Cerebellar cortex (tissue), 1 donor: ENCODE data around the gene OR10D3.
"Not testable (repeated sequence)": the region's sequence is repeated elsewhere in the genome, so short reads cannot be mapped to it uniquely, and the experiment has no call there.

ENCODE experiments used
- DNase-seq: peaks from one replicate; pipeline ENCODE4 v3.0.0-alpha.2; 2015; ENCODE audit warnings: low spot score

Gene OR10D3, protein sequence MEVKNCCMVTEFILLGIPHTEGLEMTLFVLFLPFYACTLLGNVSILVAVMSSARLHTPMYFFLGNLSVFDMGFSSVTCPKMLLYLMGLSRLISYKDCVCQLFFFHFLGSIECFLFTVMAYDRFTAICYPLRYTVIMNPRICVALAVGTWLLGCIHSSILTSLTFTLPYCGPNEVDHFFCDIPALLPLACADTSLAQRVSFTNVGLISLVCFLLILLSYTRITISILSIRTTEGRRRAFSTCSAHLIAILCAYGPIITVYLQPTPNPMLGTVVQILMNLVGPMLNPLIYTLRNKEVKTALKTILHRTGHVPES

GRCh38 chr11:124183068-124183467 lies at the start of gene OR10D3:
TSS of gene OR10D3 (plus strand) at chr11:124183345. CDS start at chr11:124185270, 1,925 bp downstream.
- DNase-seq: no peak

- no peak for DNase-seq
These were observed 40.1 kb upstream of the OR10D3 start for GRCh38 chr11:124143034-124143433.

GRCh38 chr11:124147951-124148350 lies 35.2 kb upstream of the OR10D3 start:
- no peak for DNase-seq

- no peak for DNase-seq
These were observed 32.5 kb upstream of the OR10D3 start for GRCh38 chr11:124150684-124151083.

- no peak for DNase-seq
These were observed 30.3 kb upstream of the OR10D3 start for GRCh38 chr11:124152770-124153407.

GRCh38 chr11:124153821-124154220 lies 29.3 kb upstream of the OR10D3 start:
- DNase-seq: no peak

GRCh38 chr11:124159481-124159880 lies 23.7 kb upstream of the OR10D3 start:
- DNase-seq: no peak

GRCh38 chr11:124160986-124161385 lies 22.2 kb upstream of the OR10D3 start:
- DNase-seq: no peak

GRCh38 chr11:124167826-124168231 lies 15.3 kb upstream of the OR10D3 start:
- no peak for DNase-seq

DNA sequence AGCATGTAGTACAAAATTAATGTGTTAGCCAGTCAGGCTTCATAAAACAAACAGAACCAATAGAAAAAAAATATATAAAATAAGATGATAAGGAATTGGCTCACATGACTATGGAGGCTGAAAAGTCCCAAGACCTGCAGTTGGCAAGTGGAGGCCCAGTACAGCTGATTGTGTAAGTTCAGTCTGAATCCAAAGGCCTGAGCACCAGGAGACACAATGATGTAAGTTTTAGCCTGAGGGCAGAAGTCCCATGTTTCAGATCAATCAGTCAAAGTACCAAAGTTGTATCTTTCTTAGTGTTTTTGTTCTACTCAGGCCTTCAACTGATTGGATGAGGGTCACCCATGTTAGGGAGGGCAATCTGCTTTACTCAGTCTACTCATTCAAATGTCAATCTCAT lies 14.3 kb upstream of the OR10D3 start:
- DNase-seq: no peak

GRCh38 chr11:124170315-124170714 lies 12.8 kb upstream of the OR10D3 start:
- not testable (repeated sequence) for DNase-seq

- no peak for DNase-seq
These were observed 12.2 kb upstream of the OR10D3 start for GRCh38 chr11:124170801-124171586.

DNA sequence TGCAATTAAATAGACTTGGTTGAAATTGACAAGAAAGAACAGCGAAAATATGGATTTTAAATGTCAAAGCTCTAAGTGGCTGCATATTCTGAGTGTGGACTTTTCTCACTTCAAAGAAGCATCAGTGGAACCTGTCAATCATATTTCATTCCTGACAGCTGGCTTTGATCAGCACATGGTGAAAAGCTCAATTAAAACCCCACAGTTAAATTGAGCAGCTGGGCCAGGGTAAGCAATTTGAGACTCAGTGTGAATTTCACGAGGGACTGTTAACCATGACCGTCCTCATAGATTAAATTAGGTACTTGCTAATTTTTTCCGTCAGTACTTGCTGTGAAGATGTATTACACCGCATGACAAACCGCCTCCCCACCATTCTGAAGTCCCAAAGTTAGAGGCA lies 11.0 kb upstream of the OR10D3 start:
- DNase-seq: no peak

DNA sequence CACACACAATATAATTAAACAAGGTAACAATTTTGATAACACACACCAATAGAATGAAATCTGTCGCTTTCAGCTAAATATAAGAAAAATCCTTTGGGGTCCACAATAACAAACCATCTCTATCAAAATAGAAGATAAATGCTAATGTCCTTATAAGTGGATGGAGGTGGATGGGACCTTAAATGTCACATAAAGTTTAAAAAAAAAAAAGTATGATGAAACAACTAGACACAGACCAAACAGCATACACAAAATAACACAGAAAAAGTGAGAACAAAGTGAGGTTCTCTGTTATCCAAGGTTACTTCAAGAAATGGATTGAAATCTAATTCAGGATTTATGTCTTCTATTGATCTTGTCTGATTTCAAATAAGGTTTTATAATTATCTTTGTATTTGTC lies 10.5 kb upstream of the OR10D3 start:
- no peak for DNase-seq

DNA sequence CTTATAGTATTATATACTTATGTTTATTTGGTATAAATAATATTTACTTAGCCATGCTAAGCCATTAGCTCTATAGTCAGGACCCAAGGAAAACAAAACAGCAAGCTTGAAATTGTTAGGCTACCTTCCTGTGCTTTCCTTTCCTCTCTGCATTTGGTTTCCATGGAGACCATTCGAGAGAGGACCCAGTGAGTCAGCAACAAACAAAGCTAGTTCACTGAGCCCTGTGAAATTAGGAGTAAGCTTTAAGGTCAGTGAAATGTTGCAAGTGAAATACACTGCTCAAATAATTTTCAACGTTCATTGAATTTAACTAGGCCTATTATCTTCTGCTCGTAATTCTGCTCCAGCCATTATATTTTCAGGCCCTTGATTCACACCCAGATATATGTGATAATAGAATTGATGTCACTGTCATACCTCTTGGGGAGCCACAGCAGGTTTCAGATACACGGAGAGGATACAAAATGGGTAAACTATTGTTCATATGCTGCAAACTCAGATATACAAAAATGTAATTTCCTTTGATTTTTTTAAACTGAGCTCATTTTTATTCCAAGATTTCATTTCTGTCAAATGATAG lies 9.1 kb upstream of the OR10D3 start:
- no peak for DNase-seq

DNA sequence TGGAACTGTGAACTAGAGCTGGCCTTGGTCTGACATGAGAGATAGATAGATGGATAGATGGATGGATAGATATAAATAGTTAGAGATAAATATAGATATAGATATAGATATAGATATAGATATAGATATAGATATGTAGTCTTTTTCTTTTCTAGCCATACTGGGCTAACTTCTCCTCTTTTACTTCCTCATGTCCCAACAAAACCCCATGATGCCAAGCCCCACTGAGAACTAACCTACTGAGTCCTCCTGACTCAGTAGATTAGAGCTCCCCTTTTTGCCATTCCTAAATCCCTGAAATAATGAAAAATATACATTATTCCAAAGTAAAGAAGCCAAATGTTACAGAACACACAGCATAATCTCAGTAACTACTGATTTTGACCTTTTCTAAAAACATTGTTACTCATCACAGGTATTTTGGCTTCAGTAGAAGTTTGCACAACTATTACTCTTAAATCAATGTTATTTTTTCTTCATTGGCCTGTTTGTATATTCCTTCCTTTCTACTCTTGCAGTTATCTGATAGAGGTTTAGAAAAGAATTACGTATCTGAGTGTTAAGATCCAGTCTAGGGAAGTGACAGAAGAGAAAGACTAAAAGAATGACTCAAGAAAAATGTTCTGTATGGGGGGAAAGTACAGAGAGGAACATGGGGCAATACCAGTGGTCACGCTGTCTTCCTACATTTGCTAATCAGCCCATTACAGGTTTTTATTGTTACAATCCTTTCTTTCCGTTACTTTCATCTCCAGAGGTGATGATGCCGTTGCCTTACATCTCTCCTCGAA lies 6.0 kb upstream of the OR10D3 start:
- no peak for DNase-seq

GRCh38 chr11:124179310-124179709 lies 3.8 kb upstream of the OR10D3 start:
- DNase-seq: no peak

DNA sequence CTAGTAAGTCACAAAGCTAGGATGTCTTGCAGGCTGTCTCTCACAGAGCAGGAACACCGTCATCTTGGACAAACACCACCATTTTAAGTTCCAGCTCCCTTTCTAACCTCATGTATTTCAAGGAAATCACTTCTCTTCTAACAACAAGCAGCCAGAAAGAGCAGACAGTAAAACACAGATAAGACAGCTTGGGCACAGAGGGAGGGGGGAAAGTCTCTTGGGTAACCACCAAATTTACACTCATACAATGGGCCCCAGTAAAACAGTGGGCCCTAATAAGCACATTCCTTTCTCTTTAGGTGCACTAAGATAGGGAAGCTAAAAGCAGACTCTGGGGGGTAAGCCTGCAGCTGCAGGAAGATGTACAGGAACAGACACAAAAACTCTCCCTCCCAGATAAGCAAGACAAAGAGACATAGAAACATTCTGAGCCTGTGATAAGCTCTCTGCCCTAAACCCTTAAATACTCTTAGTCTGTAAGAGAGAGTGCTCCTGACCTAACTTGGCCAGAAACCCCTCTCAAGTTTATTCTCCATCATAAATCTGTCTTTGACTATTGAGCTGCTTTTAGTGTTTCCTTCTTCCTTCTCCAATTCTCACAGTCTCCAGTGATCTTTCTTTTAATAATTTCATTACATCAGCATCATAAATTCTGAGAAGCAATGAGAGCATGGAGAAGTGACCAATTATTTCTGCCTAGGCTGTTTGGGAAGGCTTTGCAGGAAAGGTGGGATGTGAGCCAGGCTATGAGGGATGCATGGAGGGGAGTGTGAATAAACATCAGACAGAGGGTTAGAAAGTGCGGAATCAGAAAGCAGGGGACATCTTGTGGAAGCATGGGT lies 7.4 kb downstream of the OR10D3 start:
- no peak for DNase-seq

DNA sequence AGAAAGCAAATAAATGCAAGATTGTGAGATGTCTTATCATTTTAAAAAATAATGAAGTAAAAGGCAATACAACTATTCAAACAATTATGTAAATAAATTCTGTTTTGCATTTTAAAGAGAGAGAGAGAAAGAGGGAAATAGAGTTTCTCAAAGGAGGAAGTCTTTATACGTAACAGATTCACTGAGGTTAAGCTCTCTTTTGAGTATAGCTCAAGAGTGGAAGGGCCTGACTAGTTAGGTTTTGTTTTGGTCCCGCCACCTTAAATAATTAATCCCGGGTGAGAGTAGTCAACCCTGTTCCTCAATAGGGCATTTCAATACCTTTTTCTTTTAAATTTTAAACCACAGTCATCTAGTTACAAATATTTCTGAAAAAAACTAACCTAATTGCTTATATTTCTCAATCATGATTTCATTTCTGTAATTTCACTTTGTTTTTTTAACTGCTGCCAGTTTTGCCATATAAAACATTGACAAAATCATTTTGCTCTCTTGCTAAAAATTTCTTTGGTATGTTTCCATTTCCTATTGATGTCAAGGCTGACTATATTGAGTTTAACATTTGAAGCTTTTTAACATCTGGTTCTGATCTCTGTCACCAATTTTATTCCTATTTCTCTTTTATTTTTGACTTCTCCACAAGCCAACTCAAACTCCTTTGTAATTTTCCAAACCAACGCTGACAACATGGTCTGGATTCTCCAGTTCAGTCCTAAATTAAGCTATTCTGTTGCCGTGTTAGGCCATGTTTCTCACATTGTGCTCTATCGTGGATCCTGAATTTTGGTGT lies 10.3 kb downstream of the OR10D3 start:
- DNase-seq: no peak
